Measurements from ENCODE around the gene PRR23E. TPM values are rescaled to one million over a fixed set of nuclear protein-coding genes. Genes with fewer than 3 reads are reported as not detected.

PRR23E gene
- total and polyA plus RNA-seq, 2 donors, result not detected

DNA sequence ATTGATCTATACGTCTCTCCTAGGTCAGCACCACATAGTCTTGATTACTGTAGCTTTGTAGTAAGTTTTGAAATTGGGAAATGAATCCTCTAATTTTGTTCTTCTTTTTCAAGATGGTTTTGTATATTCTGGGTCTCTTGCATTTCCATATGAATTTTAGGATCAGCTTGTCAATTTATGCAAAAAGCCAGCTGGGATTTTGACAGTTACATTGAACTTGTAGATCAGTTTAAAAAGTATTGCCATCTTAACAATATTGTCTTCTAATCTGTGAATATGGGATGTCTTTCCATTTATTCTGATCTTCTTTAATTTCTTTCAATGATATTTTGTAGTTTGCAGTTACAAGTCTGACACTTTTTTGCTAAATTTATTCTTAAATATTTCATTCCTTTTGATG, 5.6 kb upstream of the PRR23E start:
- DNase-seq (ENCODE audit: low read depth in 6 of 9, low spot score in 9 of 9), result no peak
- H3K27ac ChIP-seq (ENCODE audit: low read depth in 1 of 2, low read length in 1 of 2), result no peak overlapping the region
- H3K4me1 ChIP-seq (ENCODE audit: control insufficient read depth in 2 of 2, insufficient read depth in 2 of 2, low read length in 2 of 2), result no peaks in the 10 kb centered on the region
- no peaks in the 10 kb centered on the region for H3K36me3 ChIP-seq (ENCODE audit: control insufficient read depth in 2 of 2, insufficient read depth in 2 of 2, low read length in 1 of 2)
- H3K27me3 ChIP-seq (ENCODE audit: control insufficient read depth in 2 of 2, insufficient read depth in 1 of 2, low read length in 1 of 2), result no peaks in the 10 kb centered on the region
- peaks cover 0 to 4% of the 10 kb centered on the region in 2 donors for H3K9me3 ChIP-seq (ENCODE audit: control insufficient read depth in 2 of 2, insufficient read depth in 1 of 2, low read length in 1 of 2)
- no peak overlapping the region for H3K4me3 ChIP-seq (ENCODE audit: low read length in 2 of 2)
- WGBS, result 98% methylated on average over 1 of the region's 1 CpG

DNA sequence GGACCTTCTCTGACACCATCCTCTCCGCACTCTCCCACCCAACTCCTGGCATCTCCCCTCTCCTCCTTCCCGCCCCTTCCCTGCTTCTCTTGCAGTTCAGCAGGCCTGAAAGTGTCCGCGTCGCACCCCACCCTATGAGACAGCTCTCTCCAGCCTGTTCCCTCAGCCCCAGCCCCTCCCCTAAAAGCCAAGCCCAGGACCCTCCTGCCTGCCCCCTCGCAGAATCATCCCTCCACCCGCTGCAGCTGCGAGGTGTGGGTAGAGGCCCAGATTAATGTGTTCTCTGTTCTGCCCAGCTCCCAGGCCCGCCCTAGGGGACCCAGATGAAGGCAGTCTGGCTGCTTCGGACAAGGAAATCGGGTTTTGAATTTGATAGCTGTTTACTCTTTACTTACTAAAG, 410 bp downstream of the PRR23E start:
- Histone ChIP-seq H3K4me3 (ENCODE audit: low read length in 2 of 2) (no peak overlapping the region), H3K4me1 (ENCODE audit: control insufficient read depth in 2 of 2, insufficient read depth in 2 of 2, low read length in 2 of 2) (peaks cover 0 to 6% of the 10 kb centered on the region in 2 donors), H3K27me3 (ENCODE audit: control insufficient read depth in 2 of 2, insufficient read depth in 1 of 2, low read length in 1 of 2) (no peaks in the 10 kb centered on the region), H3K27ac (ENCODE audit: low read depth in 1 of 2, low read length in 1 of 2) (no peak overlapping the region), H3K9me3 (ENCODE audit: control insufficient read depth in 2 of 2, insufficient read depth in 1 of 2, low read length in 1 of 2) (peaks cover 0 to 13% of the 10 kb centered on the region in 2 donors), H3K36me3 (ENCODE audit: control insufficient read depth in 2 of 2, insufficient read depth in 2 of 2, low read length in 1 of 2) (no peaks in the 10 kb centered on the region)
- 92% methylated on average over 11 of the region's 11 CpGs for WGBS
- DNase-seq (ENCODE audit: low read depth in 6 of 9, low spot score in 9 of 9), result no peak

DNA sequence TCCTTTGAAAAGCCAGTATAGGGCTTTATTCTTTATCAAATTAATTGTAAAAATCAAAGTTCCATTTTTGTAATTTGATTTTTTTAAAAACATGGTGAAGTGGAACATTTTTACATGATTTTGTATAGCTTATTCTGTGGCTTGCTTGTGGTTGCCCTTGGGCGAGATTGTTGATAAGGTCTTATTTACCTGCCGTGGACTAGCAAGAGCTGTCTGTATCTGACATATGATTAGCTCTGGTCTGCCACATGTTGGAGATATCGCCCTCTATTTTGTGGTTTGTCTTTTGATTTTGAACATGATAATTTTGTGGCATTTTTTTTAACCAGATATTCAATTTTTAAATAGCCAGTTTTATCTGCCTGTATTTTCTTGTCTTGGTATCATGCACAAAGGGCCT, 844 bp downstream of the PRR23E start:
- Histone ChIP-seq H3K36me3 (ENCODE audit: control insufficient read depth in 2 of 2, insufficient read depth in 2 of 2, low read length in 1 of 2) (no peaks in the 10 kb centered on the region), H3K4me3 (ENCODE audit: low read length in 2 of 2) (no peak overlapping the region), H3K4me1 (ENCODE audit: control insufficient read depth in 2 of 2, insufficient read depth in 2 of 2, low read length in 2 of 2) (peaks cover 0 to 6% of the 10 kb centered on the region in 2 donors), H3K9me3 (ENCODE audit: control insufficient read depth in 2 of 2, insufficient read depth in 1 of 2, low read length in 1 of 2) (peaks cover 0 to 13% of the 10 kb centered on the region in 2 donors), H3K27ac (ENCODE audit: low read depth in 1 of 2, low read length in 1 of 2) (no peak overlapping the region), H3K27me3 (ENCODE audit: control insufficient read depth in 2 of 2, insufficient read depth in 1 of 2, low read length in 1 of 2) (no peaks in the 10 kb centered on the region)
- DNase-seq (ENCODE audit: low read depth in 6 of 9, low spot score in 9 of 9), result no peak
- 24% methylated on average over 3 of the region's 3 CpGs for WGBS

- Histone ChIP-seq H3K4me1 (ENCODE audit: control insufficient read depth in 2 of 2, insufficient read depth in 2 of 2, low read length in 2 of 2) (peaks cover 0 to 6% of the 10 kb centered on the region in 2 donors), H3K27ac (ENCODE audit: low read depth in 1 of 2, low read length in 1 of 2) (no peak overlapping the region), H3K9me3 (ENCODE audit: control insufficient read depth in 2 of 2, insufficient read depth in 1 of 2, low read length in 1 of 2) (peaks cover 0 to 13% of the 10 kb centered on the region in 2 donors), H3K27me3 (ENCODE audit: control insufficient read depth in 2 of 2, insufficient read depth in 1 of 2, low read length in 1 of 2) (no peaks in the 10 kb centered on the region), H3K36me3 (ENCODE audit: control insufficient read depth in 2 of 2, insufficient read depth in 2 of 2, low read length in 1 of 2) (no peaks in the 10 kb centered on the region), H3K4me3 (ENCODE audit: low read length in 2 of 2) (no peak overlapping the region)
- no peak for DNase-seq (ENCODE audit: low read depth in 6 of 9, low spot score in 9 of 9)
- 94% methylated on average over 8 of the region's 8 CpGs for WGBS
These were observed 1.8 kb downstream of the PRR23E start for GRCh38 chr3:127194601-127195187.

DNA sequence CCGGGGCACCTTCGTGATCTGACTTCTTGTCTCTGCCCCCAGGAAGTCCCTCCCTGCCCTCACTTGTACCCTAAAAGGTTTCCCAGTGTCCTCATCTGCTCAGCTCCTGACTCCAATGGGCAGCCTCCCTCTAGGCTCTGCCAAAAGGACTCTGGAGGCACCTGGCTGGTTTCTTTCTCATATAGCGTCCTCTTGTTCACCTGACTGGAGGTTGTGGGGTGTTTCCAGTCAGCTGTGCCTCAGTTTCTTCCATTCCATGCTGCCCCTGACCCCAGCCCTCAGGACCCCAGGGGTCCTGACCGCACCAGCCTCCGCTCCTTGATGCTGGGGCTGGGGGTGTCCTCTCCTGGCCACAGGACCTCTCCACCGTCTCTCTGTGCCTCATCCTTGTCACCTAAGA, 2.5 kb downstream of the PRR23E start:
- Histone ChIP-seq H3K36me3 (ENCODE audit: control insufficient read depth in 2 of 2, insufficient read depth in 2 of 2, low read length in 1 of 2) (no peaks in the 10 kb centered on the region), H3K27me3 (ENCODE audit: control insufficient read depth in 2 of 2, insufficient read depth in 1 of 2, low read length in 1 of 2) (no peaks in the 10 kb centered on the region), H3K4me3 (ENCODE audit: low read length in 2 of 2) (no peak overlapping the region), H3K27ac (ENCODE audit: low read depth in 1 of 2, low read length in 1 of 2) (no peak overlapping the region), H3K4me1 (ENCODE audit: control insufficient read depth in 2 of 2, insufficient read depth in 2 of 2, low read length in 2 of 2) (peaks cover 0 to 6% of the 10 kb centered on the region in 2 donors), H3K9me3 (ENCODE audit: control insufficient read depth in 2 of 2, insufficient read depth in 1 of 2, low read length in 1 of 2) (peaks cover 0 to 13% of the 10 kb centered on the region in 2 donors)
- WGBS, result 96% methylated on average over 6 of the region's 6 CpGs
- DNase-seq (ENCODE audit: low read depth in 6 of 9, low spot score in 9 of 9), result no peak

- WGBS, result 65% methylated on average over 2 of the region's 2 CpGs
- Histone ChIP-seq H3K36me3 (ENCODE audit: control insufficient read depth in 2 of 2, insufficient read depth in 2 of 2, low read length in 1 of 2) (no peaks in the 10 kb centered on the region), H3K4me3 (ENCODE audit: low read length in 2 of 2) (no peak overlapping the region), H3K4me1 (ENCODE audit: control insufficient read depth in 2 of 2, insufficient read depth in 2 of 2, low read length in 2 of 2) (peaks cover 0 to 6% of the 10 kb centered on the region in 2 donors), H3K27me3 (ENCODE audit: control insufficient read depth in 2 of 2, insufficient read depth in 1 of 2, low read length in 1 of 2) (no peaks in the 10 kb centered on the region), H3K27ac (ENCODE audit: low read depth in 1 of 2, low read length in 1 of 2) (no peak overlapping the region), H3K9me3 (ENCODE audit: control insufficient read depth in 2 of 2, insufficient read depth in 1 of 2, low read length in 1 of 2) (peaks cover 0 to 13% of the 10 kb centered on the region in 2 donors)
- DNase-seq (ENCODE audit: low read depth in 6 of 9, low spot score in 9 of 9), result no peak
These were observed 3.1 kb downstream of the PRR23E start for GRCh38 chr3:127196002-127196401.

DNA sequence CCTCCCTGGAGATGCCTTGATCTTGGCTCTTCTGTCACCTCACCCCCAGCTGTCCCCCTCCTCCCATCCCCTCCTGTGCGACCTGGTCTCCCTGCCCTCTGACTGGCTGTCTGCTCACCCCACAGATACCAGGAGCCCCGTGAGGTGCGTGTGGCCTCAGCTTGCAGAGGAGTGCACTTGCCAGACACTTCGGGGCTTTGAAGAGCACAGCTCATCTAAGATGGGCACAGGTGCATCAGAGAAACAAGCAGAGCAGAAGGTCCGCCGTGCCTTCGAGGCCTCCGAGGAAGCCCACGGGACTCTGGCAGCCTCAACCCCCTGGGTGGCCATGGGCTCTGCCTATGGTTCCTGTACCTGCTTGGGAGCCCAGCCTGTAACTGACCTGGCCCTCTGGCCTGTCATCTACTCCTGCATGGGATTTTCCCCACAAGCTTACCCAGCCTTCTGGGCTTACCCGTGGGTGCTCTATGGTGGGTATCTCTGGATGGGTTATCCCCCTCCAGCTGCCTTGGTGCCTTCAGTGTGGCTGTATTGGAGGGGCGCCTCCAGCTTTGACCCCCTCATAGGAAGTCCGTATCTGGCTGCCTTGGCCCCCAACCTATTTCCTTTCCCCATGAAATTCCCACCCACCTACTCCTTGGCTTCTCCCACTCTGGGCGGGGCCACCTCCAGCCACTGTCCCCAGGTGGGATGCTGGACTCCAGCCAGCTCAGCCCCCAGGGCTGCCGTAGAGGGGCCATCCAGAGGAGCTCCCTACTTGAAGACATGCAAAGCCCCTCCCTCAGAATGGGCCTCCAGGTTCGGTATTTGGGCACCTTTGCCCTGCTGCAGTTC, 3.8 kb downstream of the PRR23E start:
- no peak overlapping the region for H3K27ac ChIP-seq (ENCODE audit: low read depth in 1 of 2, low read length in 1 of 2)
- peaks cover 0 to 11% of the 10 kb centered on the region in 2 donors for H3K9me3 ChIP-seq (ENCODE audit: control insufficient read depth in 2 of 2, insufficient read depth in 1 of 2, low read length in 1 of 2)
- H3K4me3 ChIP-seq (ENCODE audit: low read length in 2 of 2), result no peak overlapping the region
- 81% methylated on average over 15 of the region's 15 CpGs for WGBS
- H3K27me3 ChIP-seq (ENCODE audit: control insufficient read depth in 2 of 2, insufficient read depth in 1 of 2, low read length in 1 of 2), result no peaks in the 10 kb centered on the region
- H3K4me1 ChIP-seq (ENCODE audit: control insufficient read depth in 2 of 2, insufficient read depth in 2 of 2, low read length in 2 of 2), result peaks cover 0 to 6% of the 10 kb centered on the region in 2 donors
- no peaks in the 10 kb centered on the region for H3K36me3 ChIP-seq (ENCODE audit: control insufficient read depth in 2 of 2, insufficient read depth in 2 of 2, low read length in 1 of 2)
- peak in 1 of 9 donors; percentile 20 for DNase-seq (ENCODE audit: low read depth in 6 of 9, low spot score in 9 of 9)

DNA sequence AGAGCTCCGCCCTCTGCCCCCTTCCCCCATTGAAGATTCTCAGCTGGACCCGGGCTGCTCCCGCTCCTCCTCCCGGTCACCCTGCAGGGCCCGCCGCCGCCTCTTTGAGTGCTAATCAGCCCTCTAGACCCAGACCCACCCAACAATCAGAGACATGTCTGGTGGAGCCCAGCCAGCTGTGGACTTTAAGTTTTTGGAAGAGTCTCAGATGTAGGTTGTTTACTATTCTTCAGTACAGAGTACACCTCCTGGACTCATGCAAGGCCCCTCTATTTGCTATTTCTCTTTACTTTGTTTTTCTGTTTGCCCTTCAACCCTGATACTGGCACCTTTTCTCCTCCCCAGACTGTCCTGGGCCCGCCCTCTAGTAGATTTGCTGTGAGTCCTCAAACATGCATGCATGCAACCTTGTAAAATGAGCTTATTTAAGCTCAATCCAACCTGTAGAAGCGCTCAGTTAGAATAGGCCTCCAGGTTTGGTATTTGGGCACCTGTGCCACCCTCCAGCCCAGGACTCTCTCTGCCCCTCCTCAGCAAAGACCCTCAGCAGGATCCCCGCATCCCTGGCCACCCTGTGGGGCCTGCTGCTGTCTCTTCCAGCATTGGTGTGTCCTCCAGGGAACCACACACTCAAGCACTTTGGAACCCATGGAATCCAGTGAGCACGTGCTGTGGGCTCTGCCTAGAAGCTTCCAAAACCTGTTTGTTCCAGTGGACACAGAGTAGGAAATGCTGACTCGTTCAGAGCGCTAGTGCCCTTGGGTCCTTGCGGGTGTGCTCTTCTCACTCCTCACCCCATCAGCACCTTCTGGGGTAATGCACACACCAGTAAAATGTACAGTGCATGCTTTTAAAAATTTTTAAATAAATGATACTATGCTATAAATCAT, 4.6 kb downstream of the PRR23E start:
- Histone ChIP-seq H3K9me3 (ENCODE audit: control insufficient read depth in 2 of 2, insufficient read depth in 1 of 2, low read length in 1 of 2) (peaks cover 0 to 7% of the 10 kb centered on the region in 2 donors), H3K27ac (ENCODE audit: low read depth in 1 of 2, low read length in 1 of 2) (no peak overlapping the region), H3K4me1 (ENCODE audit: control insufficient read depth in 2 of 2, insufficient read depth in 2 of 2, low read length in 2 of 2) (peaks cover 0 to 6% of the 10 kb centered on the region in 2 donors), H3K27me3 (ENCODE audit: control insufficient read depth in 2 of 2, insufficient read depth in 1 of 2, low read length in 1 of 2) (no peaks in the 10 kb centered on the region), H3K36me3 (ENCODE audit: control insufficient read depth in 2 of 2, insufficient read depth in 2 of 2, low read length in 1 of 2) (no peaks in the 10 kb centered on the region), H3K4me3 (ENCODE audit: low read length in 2 of 2) (no peak overlapping the region)
- no peak for DNase-seq (ENCODE audit: low read depth in 6 of 9, low spot score in 9 of 9)
- WGBS, result 71% methylated on average over 14 of the region's 14 CpGs
